HepG2 (cell line): ENCODE data around the gene SMIM1. TPM values are rescaled to one million over a fixed set of nuclear protein-coding genes. Genes with fewer than 3 reads are reported as not detected.

Experiments
- AHR ChIP-seq: IDR thresholded peaks from 2 replicates; pipeline ENCODE4 v1.6.1; 2018; ENCODE audit warnings: missing genetic modification reagents, missing compliant biosample characterization
- CEBPG ChIP-seq: IDR thresholded peaks from 2 replicates; pipeline ENCODE4 v1.6.1; 2016
- FOXK1 ChIP-seq: sonication (generic); formaldehyde crosslinking; IDR thresholded peaks from 2 replicates; pipeline ENCODE4 v1.4.0; 2020; ENCODE audit warnings: low read depth, missing genetic modification reagents, borderline replicate concordance
- JUND ChIP-seq: sonication (generic); formaldehyde crosslinking; IDR thresholded peaks from 2 replicates; pipeline ENCODE4 v1.8.0; 2022; ENCODE audit warnings: mild to moderate bottlenecking, missing genetic modification reagents
- PHF8 ChIP-seq: sonication (generic); formaldehyde crosslinking; IDR thresholded peaks from 2 replicates; pipeline ENCODE4 v1.5.0; 2020; ENCODE audit warnings: missing genetic modification reagents
- PLRG1 ChIP-seq: fragments of 450-650 bp; conservative IDR thresholded peaks from 2 replicates; pipeline ENCODE4 v1.6.1; 2016
- TAF15 ChIP-seq: fragments of 200-400 bp; formaldehyde crosslinking; IDR thresholded peaks from one replicate; pipeline ENCODE4 v1.6.1; 2018; ENCODE audit warnings: mild to moderate bottlenecking, low read depth, low read length; ENCODE audit not compliant: poor library complexity, severe bottlenecking
- TIGD3 ChIP-seq: sonication (generic); formaldehyde crosslinking; IDR thresholded peaks from 2 replicates; pipeline ENCODE4 v1.5.1; 2020; ENCODE audit warnings: mild to moderate bottlenecking, missing genetic modification reagents, borderline replicate concordance
- ZBTB20 ChIP-seq: sonication (generic); formaldehyde crosslinking; IDR thresholded peaks from 2 replicates; pipeline ENCODE4 v1.8.1; 2023; ENCODE audit warnings: missing genetic modification reagents, low read depth, mild to moderate bottlenecking, borderline replicate concordance
- ZBTB7B ChIP-seq: sonication (generic); formaldehyde crosslinking; IDR thresholded peaks from 2 replicates; pipeline ENCODE4 v1.4.0; 2020; ENCODE audit warnings: missing genetic modification reagents
- ZNF121 ChIP-seq: sonication (generic); formaldehyde crosslinking; IDR thresholded peaks from 2 replicates; pipeline ENCODE4 v1.5.0; 2020; ENCODE audit warnings: mild to moderate bottlenecking, missing genetic modification reagents
- ZNF124 ChIP-seq: sonication (generic); formaldehyde crosslinking; IDR thresholded peaks from 2 replicates; pipeline ENCODE4 v1.4.0; 2020; ENCODE audit warnings: missing genetic modification reagents
- ZNF256 ChIP-seq: sonication (generic); formaldehyde crosslinking; conservative IDR thresholded peaks from 2 replicates; pipeline ENCODE4 v1.4.0; 2020; ENCODE audit warnings: missing genetic modification reagents
- ZNF557 ChIP-seq: sonication (generic); formaldehyde crosslinking; IDR thresholded peaks from 2 replicates; pipeline ENCODE4 v1.4.0; 2020; ENCODE audit warnings: missing genetic modification reagents
- ZNF567 ChIP-seq: sonication (generic); formaldehyde crosslinking; IDR thresholded peaks from 2 replicates; pipeline ENCODE4 v1.8.1; 2023; ENCODE audit warnings: mild to moderate bottlenecking, missing genetic modification reagents, borderline replicate concordance
- ZNF629 ChIP-seq: sonication (generic); formaldehyde crosslinking; conservative IDR thresholded peaks from 2 replicates; pipeline ENCODE4 v1.5.0; 2020; ENCODE audit warnings: missing genetic modification reagents
- ZNF790 ChIP-seq: sonication (generic); formaldehyde crosslinking; IDR thresholded peaks from 2 replicates; pipeline ENCODE4 v1.8.0; 2022; ENCODE audit warnings: missing genetic modification reagents, mild to moderate bottlenecking, borderline replicate concordance
- ZXDC ChIP-seq: sonication (generic); formaldehyde crosslinking; IDR thresholded peaks from 2 replicates; pipeline ENCODE4 v1.5.0; 2020; ENCODE audit warnings: mild to moderate bottlenecking, missing genetic modification reagents
- polyA plus RNA-seq, 8 experiments: library from polyadenylated mRNA; depleted of rRNA in 3 of 8; stranded (reverse) in 7 of 8; unstranded in 1 of 8; fragments of >200 nt; fragmentation: Illumina TruSeq in 4 of 8; extraction: Trizol in 4 of 8; gene quantifications; 2 replicates each; pipeline versions ENCODE4 v1.2.1 to v1.2.3, GENCODE V29; 2011 to 2016; ENCODE audit warnings: low read depth in 4 of 8, missing spikeins in 1 of 8, mixed read lengths in 1 of 8; ENCODE audit not compliant: insufficient read depth in 1 of 8
- total RNA-seq, 5 experiments: library from RNA; depleted of rRNA; stranded (reverse); fragments of >200 nt; fragmentation: Illumina TruSeq; extraction: Trizol; gene quantifications; 2 replicates each; pipeline ENCODE4 v1.2.3, GENCODE V29; 2016; ENCODE audit warnings: low read depth in 1 of 5
- TF ChIP-seq, protein P1 (sequence below): sonication (generic); formaldehyde crosslinking; IDR thresholded peaks from one replicate; pipeline ENCODE4 v1.5.1; 2020; ENCODE audit warnings: mild to moderate bottlenecking, missing genetic modification reagents; ENCODE audit errors: not compliant biosample characterization
- TF ChIP-seq, protein P2 (sequence below): sonication (generic); formaldehyde crosslinking; IDR thresholded peaks from 2 replicates; pipeline ENCODE4 v1.8.1; 2023; ENCODE audit warnings: missing genetic modification reagents, mild to moderate bottlenecking, borderline replicate concordance

The SMIM1 gene
- total and polyA plus RNA-seq, 2 of the 13 experiments (the other 11 are each of a cell fraction or from before 2014, with no cell fraction given): 12.4 to 56.3 TPM

DNA sequence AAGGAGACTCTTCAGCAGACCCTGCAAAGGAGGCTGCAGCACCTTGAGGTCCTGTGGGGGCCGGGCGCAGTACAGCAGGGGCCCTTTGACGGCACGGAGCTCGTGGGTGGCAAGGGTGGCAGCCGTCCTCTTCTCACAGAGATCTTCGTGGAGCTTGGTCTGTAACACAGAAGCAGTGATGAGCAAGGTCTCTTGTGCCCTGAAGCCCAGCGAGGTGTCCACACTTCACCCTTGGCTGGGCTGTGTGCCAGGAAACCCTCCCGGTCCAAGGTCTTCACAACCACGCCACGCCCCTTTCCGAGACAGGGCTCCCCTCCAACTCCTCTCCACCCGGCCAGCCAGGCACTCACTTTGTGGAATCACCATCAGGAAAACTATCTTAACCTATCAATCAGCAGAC lies 12.5 kb downstream of the SMIM1 start (continued):
- no peak for TF ChIP-seq PLRG1
- no peak for TF ChIP-seq TIGD3 (CRISPR knock-in tag)
- 0 out of 2 replicates have a peak, but pooled peaks have one; percentile 16 for TF ChIP-seq FOXK1
- no peak for TF ChIP-seq ZNF629
- TF ChIP-seq ZNF124 (CRISPR knock-in tag): no peak
- TF ChIP-seq ZXDC (CRISPR knock-in tag): no peak
- peak; percentile 32; the same call in 1 of the 2 replicates for TF ChIP-seq ZBTB7B (CRISPR knock-in tag)
- TF ChIP-seq CEBPG: no peak
- TF ChIP-seq ZNF567 (CRISPR knock-in tag): no peak
- no peak for TF ChIP-seq PHF8 (CRISPR knock-in tag)
- no peak for TF ChIP-seq JUND
- TF ChIP-seq AHR (CRISPR knock-in tag): no peak
- TF ChIP-seq ZBTB20 (CRISPR knock-in tag): no peak
- no peak for TF ChIP-seq ZNF256 (CRISPR knock-in tag)
- TF ChIP-seq, protein P1, sequence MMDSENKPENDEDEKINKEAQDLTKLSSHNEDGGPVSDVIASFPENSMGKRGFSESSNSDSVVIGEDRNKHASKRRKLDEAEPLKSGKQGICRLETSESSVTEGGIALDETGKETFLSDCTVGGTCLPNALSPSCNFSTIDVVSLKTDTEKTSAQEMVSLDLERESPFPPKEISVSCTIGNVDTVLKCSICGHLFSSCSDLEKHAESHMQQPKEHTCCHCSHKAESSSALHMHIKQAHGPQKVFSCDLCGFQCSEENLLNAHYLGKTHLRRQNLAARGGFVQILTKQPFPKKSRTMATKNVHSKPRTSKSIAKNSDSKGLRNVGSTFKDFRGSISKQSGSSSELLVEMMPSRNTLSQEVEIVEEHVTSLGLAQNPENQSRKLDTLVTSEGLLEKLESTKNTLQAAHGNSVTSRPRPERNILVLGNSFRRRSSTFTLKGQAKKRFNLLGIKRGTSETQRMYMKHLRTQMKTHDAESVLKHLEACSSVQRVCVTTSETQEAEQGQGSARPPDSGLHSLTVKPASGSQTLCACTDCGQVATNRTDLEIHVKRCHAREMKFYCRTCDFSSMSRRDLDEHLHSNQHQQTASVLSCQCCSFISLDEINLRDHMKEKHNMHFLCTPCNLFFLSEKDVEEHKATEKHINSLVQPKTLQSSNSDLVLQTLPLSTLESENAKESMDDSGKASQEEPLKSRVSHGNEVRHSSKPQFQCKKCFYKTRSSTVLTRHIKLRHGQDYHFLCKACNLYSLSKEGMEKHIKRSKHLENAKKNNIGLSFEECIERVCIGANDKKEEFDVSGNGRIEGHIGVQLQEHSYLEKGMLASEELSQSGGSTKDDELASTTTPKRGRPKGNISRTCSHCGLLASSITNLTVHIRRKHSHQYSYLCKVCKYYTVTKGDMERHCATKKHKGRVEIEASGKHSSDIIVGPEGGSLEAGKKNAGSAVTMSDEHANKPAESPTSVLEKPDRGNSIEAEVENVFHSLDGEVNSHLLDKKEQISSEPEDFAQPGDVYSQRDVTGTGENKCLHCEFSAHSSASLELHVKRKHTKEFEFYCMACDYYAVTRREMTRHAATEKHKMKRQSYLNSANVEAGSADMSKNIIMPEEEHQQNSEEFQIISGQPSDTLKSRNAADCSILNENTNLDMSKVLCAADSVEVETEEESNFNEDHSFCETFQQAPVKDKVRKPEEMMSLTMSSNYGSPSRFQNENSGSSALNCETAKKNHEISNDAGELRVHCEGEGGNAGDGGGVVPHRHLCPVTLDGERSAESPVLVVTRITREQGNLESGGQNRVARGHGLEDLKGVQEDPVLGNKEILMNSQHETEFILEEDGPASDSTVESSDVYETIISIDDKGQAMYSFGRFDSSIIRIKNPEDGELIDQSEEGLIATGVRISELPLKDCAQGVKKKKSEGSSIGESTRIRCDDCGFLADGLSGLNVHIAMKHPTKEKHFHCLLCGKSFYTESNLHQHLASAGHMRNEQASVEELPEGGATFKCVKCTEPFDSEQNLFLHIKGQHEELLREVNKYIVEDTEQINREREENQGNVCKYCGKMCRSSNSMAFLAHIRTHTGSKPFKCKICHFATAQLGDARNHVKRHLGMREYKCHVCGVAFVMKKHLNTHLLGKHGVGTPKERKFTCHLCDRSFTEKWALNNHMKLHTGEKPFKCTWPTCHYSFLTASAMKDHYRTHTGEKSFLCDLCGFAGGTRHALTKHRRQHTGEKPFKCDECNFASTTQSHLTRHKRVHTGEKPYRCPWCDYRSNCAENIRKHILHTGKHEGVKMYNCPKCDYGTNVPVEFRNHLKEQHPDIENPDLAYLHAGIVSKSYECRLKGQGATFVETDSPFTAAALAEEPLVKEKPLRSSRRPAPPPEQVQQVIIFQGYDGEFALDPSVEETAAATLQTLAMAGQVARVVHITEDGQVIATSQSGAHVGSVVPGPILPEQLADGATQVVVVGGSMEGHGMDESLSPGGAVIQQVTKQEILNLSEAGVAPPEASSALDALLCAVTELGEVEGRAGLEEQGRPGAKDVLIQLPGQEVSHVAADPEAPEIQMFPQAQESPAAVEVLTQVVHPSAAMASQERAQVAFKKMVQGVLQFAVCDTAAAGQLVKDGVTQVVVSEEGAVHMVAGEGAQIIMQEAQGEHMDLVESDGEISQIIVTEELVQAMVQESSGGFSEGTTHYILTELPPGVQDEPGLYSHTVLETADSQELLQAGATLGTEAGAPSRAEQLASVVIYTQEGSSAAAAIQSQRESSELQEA (CRISPR knock-in tag): no peak
- no peak for TF ChIP-seq ZNF557 (CRISPR knock-in tag)
- no peak for TF ChIP-seq ZNF790 (CRISPR knock-in tag)
- TF ChIP-seq ZNF121: no peak
- no peak for TF ChIP-seq TAF15
- TF ChIP-seq, protein P2, sequence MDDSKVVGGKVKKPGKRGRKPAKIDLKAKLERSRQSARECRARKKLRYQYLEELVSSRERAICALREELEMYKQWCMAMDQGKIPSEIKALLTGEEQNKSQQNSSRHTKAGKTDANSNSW (CRISPR knock-in tag): no peak
